ENCODE measurements around the gene FAM168B.

The FAM168B gene, protein sequence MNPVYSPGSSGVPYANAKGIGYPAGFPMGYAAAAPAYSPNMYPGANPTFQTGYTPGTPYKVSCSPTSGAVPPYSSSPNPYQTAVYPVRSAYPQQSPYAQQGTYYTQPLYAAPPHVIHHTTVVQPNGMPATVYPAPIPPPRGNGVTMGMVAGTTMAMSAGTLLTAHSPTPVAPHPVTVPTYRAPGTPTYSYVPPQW

DNA sequence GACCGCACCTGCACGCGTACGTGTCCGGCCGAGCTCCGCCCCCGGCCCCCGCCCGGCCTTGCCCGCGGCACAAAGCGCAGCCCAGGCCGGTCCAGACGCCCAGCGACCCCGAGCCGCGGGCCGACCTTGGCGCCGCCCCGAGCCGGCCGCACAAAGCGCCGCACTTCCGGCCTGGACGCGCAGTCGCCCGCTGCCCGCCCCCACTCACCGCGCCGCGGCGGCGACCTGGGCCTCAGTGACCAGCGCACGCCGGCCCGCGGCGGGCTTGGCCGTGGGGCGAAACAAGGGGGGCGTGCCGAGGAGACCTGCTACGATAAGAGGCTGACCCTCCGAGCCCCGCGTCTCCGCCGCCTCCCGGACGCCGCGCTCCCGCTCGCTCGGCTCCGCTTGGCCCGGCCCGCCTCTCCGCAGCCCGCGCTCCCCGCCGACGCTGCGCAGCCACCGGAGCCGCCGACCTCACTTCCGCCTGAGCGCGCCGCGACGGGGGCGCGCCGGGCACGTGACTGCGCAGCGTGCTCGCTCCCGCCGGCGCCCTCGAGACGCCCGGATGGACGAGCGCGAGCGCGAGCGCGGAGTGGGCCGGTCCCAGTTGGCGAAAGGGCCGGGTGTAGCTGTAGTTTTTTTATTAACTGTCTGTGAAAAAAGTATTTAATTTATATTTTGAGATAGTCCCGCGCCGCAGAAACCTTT, at the start of gene FAM168B:
Gene FAM168B (minus strand): TSS at position 455 of the 690 bp plus-strand sequence. CDS start 10,814 bp downstream, outside the sequence.
- TF ChIP-seq, protein P1, sequence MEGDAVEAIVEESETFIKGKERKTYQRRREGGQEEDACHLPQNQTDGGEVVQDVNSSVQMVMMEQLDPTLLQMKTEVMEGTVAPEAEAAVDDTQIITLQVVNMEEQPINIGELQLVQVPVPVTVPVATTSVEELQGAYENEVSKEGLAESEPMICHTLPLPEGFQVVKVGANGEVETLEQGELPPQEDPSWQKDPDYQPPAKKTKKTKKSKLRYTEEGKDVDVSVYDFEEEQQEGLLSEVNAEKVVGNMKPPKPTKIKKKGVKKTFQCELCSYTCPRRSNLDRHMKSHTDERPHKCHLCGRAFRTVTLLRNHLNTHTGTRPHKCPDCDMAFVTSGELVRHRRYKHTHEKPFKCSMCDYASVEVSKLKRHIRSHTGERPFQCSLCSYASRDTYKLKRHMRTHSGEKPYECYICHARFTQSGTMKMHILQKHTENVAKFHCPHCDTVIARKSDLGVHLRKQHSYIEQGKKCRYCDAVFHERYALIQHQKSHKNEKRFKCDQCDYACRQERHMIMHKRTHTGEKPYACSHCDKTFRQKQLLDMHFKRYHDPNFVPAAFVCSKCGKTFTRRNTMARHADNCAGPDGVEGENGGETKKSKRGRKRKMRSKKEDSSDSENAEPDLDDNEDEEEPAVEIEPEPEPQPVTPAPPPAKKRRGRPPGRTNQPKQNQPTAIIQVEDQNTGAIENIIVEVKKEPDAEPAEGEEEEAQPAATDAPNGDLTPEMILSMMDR (IDR thresholded peaks at IDR 0.05): no peak

DNA sequence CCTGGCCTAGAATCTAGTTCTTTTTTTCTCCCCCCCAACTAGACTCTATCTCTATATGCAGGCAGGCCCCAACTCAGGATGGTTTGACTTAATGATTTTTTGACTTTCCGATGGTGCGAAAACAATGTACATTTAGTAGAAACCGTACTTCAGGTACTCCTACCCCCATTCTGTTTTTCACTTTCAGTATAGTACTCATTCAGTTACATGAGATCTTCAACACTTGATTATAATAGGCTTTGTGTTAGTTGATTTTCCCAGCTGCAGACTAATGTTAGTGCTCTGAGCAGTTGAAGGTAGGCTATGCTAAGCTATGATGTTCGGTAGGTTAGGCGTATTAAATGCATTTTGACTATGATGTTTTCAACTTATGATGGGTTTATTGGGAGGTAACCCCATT, 49.6 kb upstream of the FAM168B start:
- TF ChIP-seq, protein P1 (IDR thresholded peaks at IDR 0.05): no peak

DNA sequence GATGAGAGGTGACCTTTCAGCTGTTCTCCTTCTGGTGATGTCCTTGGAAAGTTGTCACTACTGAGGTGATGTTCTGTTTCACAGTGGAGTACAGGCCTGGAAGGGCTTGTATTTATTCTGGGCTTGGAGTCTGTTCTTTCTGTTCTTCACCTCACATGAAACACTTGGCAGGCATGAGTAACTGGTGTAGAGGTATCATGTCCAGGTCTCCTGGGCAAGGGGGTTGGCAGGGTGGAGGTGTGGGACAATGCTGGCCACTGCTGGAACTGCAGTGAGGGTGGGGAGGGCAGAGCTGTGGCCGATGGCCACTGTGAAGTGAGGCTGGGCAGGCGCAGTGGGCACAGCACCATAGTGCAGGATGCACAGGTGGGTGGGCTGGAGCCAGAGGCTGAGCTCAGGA, 47.3 kb upstream of the FAM168B start:
- TF ChIP-seq, protein P1 (IDR thresholded peaks at IDR 0.05): no peak

- TF ChIP-seq, protein P1 (IDR thresholded peaks at IDR 0.05): no peak
These were observed 39.5 kb upstream of the FAM168B start for GRCh38 chr2:131132729-131133128.

DNA sequence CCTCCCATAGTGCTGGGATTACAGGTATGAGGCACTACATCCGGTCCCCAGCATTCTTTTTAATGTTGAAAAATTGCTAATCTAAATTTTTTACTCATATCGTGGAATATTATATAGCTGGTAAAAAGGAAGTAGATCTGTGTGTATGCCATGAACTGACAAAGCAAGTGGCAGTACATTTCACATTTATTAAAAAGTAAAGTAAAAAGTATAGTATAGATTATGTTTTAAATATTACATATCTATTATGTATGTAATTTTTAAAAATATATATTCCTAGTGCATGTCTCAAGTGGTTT, 37.0 kb upstream of the FAM168B start:
- TF ChIP-seq, protein P1 (IDR thresholded peaks at IDR 0.05): no peak

DNA sequence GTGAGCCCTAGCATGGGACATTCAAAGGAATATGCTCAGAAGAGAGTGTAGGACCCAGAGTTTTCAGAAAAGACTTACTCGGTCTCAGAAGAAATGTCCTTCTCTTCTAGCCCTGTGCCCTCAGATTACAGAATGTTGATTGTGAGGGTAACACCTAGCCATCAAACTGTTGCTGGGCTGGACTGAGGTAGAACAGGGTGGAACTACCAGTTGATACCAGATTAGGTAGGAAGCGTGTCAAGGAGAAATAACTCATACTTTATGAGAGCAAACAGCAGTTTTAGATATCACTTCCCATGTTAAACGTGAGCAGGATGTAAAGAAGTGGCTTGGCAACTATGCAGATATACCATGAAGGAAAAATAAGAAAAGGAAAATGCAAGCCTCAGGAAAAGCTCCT, 34.7 kb upstream of the FAM168B start:
- TF ChIP-seq, protein P1 (IDR thresholded peaks at IDR 0.05): no peak

- TF ChIP-seq, protein P1 (IDR thresholded peaks at IDR 0.05): no peak
These were observed 33.8 kb upstream of the FAM168B start for GRCh38 chr2:131127076-131127475.
